Activated CD4-positive, alpha-beta T cell treated with anti-CD3 and anti-CD28 coated beads, Interleukin-2, amount 10 ng/mL, durations not matched to agents 7 days and 5 days (primary cell): ENCODE measurements around the gene NDUFB10. TPM values are rescaled to one million over a fixed set of nuclear protein-coding genes. Genes with fewer than 3 reads are reported as not detected.
A peak's percentile ranks its signal among the peaks of the same experiment; 100 is the strongest.
"Not testable (repeated sequence)": the region's sequence is repeated elsewhere in the genome, so short reads cannot be mapped to it uniquely, and the experiment has no call there.

Source experiments
- CTCF ChIA-PET: fragments of 350-600 bp; sonication (Branson Sonifier 250); formaldehyde crosslinking; loops from one replicate; lab custom pipeline; 2021; ENCODE audit warnings: antibody characterized with exemption; lab: Charles Lee
- POLR2A ChIA-PET: fragments of 350-600 bp; sonication (Branson Sonifier 250); formaldehyde crosslinking; loops from one replicate; lab custom pipeline; 2021; ENCODE audit warnings: antibody characterized with exemption; lab: Charles Lee
- DNase-seq: peaks from one replicate; pipeline ENCODE4 v3.0.0-alpha.2; 2020
- H3K27ac Mint-ChIP-seq: one replicate; pipeline ENCODE4 v1.8.0; 2021; ENCODE audit warnings: mild to moderate bottlenecking, moderate library complexity, mixed read lengths
- H3K27me3 Mint-ChIP-seq: one replicate; pipeline ENCODE4 v1.8.0; 2021; ENCODE audit warnings: mixed read lengths
- H3K36me3 Mint-ChIP-seq: one replicate; pipeline ENCODE4 v1.8.0; 2021; ENCODE audit warnings: low read depth, mixed read lengths
- H3K4me1 Mint-ChIP-seq: one replicate; pipeline ENCODE4 v1.8.0; 2021; ENCODE audit warnings: mixed read lengths
- H3K4me3 Mint-ChIP-seq: one replicate; pipeline ENCODE4 v1.8.0; 2021; ENCODE audit warnings: mild to moderate bottlenecking, moderate library complexity, mixed read lengths
- H3K9me3 Mint-ChIP-seq: one replicate; pipeline ENCODE4 v1.8.0; 2021; ENCODE audit warnings: mixed read lengths
- total RNA-seq, 2 experiments: library from RNA; stranded (reverse); gene quantifications; one replicate each; pipeline ENCODE4 v1.2.3, GENCODE V29; 2021

NDUFB10 gene
- total RNA-seq, 2 experiments from 2014 or later: 103 to 125 TPM

DNA sequence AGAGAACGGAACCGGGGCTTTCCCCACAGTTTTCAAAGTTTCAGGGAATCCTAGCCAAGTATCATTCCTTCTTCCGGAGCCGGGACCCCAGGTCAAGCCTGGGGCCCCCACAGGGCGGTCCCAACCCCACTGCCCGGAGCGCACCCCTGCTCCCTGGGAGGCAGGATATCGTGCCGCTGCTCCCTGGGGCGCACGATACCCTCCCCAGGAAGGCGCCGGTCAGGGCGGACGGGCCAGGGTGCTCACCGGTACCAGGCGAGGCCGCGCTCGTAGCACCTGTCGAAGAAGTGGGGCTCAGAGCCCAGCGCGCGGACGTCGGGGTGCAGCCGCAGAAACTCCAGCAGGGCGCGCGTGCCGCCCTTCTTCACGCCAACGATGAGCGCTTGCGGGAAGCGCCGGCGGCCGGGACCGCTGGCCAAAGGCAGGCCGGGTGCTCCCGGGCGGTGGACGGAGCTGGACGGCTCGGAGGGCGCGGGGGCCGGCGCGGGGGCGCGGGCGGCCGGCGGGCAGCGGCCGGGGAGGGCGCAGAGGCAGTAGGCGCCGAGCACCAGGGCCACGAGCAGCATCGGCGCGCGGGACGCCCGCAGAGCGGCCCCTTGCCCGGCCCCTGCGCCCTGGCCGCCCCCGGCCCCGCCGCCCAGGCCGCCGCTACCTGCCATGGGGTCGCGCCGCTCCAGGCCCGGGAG, 41.5 kb upstream of the NDUFB10 start:
- Mint-ChIP-seq H3K9me3 (no peaks in the 10 kb centered on the region), H3K27me3 (peaks cover 56% of the 10 kb centered on the region), H3K4me3 (no peak overlapping the region), H3K4me1 (no peaks in the 10 kb centered on the region), H3K27ac (no peak overlapping the region), H3K36me3 (no peaks in the 10 kb centered on the region)
- ChIA-PET CTCF (interaction anchor here (1.0 kb wide), 1 partner anchor 14 kb away, joined by 3 read pairs; no protein-coding TSS in a partner anchor), POLR2A (no interaction called here)
- DNase-seq: no peak

DNA sequence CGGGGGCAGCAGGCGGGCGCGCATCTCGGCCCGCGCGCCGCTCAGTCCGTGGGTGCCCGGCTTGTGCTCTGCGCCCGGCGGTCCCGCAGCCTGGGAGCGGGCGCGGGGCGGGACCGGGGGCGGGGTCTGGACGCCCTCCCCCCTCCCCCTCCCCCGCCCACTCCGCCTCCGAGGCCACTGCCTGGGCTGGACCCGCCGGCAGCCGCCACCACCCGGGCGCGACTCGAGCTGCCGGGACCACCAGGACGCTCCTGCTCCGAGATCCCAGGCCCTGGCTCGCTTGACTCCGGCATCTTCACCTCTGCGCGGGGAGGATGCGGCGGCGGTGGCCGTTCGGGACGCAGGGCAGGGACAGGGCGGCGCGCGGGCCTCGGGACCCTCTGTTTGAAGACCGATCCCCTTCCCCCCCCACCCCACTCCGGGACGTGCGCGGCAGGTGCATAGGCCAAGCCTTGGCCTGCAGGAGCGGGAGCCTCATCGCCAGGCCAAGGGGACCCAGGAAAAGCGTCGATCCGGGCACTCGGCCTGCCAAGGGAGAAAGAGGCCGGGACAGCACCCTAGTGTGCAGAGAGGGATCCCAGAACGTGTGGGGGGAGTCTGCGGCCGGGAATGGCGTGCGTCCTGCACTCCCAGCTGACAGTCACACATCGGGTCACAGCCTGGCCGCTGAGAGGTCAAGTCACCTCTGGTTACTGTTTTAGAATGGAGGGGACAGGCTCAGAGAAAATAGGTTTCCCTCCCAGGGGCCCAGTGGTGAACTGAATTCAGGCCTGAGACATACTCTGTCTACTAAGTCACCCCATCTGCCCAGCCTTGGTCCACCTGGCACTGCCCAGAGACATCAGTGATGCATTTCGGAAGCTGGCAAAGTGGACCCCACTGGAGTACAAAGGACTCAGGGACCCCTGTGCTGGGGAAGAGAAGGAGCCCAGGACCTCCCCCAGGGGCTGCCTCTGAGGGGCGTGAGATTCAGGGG, 40.7 kb upstream of the NDUFB10 start, which contains the start of gene HS3ST6:
Gene HS3ST6, minus strand, starts transcription at position 65 of the 976 bp plus-strand sequence. CDS start 92 bp downstream, outside the sequence.
- H3K36me3 Mint-ChIP-seq: no peaks in the 10 kb centered on the region
- no peak within 1 kb of the TSS for H3K27ac Mint-ChIP-seq
- no peaks in the 10 kb centered on the region for H3K4me1 Mint-ChIP-seq
- H3K9me3 Mint-ChIP-seq: no peaks in the 10 kb centered on the region
- no peak for DNase-seq
- no peak within 1 kb of the TSS for H3K4me3 Mint-ChIP-seq
- CTCF ChIA-PET: no interaction called here
- H3K27me3 Mint-ChIP-seq: peaks cover 64% of the 10 kb centered on the region
- POLR2A ChIA-PET: no interaction called here

DNA sequence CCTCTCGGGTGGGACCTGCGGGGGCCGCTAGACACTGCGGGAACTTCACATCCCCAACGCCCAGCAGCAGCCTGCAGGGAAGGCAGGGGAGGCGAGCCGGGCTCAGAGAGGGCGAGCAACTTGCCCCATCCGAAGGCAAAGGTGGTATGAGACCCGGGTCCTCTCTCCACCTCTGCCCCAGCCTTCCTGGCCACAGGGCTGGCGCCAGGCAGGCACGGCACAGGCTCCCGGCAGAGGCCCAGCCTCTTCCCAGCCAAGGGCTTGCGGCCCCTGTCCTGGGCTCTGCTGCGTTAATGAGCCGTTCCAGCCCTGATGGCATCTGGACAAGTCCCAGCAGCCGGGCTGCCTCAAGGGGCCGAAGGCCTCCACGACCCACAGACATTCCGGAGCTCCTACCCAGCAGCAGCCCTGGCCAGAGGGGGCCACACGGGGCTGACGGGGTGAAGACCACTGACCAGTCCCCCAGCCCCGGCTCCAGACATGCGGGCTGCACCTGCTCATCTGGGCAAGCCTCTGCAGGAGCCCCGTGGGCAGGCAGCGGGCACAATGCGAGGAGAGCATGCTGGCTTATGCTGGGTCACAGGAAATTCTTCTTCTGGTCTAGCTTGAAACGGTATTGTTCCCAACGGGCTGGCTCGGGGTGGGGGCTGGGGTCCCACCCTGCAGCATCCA, 39.9 kb upstream of the NDUFB10 start:
- Mint-ChIP-seq H3K9me3 (no peaks in the 10 kb centered on the region), H3K36me3 (no peaks in the 10 kb centered on the region), H3K4me3 (no peak overlapping the region), H3K27ac (no peak overlapping the region), H3K27me3 (peaks cover 72% of the 10 kb centered on the region), H3K4me1 (no peaks in the 10 kb centered on the region)
- DNase-seq: no peak
- ChIA-PET CTCF (interaction anchor here (1.5 kb wide), 1 partner anchor 10 kb away, joined by 5 read pairs; no protein-coding TSS in a partner anchor), POLR2A (no interaction called here)

DNA sequence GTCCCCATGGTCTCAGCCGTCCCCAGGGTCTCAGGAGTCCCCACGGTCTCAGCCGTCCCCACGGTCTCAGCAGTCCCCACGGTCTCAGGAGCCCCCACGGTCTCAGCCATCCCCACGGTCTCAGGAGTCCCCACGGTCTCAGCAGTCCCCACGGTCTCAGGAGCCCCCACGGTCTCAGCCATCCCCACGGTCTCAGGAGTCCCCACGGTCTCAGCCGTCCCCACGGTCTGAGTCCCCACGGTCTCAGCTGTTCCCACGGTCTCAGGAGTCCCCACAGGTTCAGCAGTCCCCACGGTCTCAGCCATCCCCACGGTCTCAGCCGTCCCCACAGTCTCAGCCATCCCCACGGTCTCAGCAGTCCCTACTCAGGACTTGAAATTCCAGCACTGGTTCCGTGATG, 39.2 kb upstream of the NDUFB10 start:
- CTCF ChIA-PET: interaction anchor here (1.5 kb wide), 1 partner anchor 9 kb away, joined by 5 read pairs; no protein-coding TSS in a partner anchor
- H3K27ac Mint-ChIP-seq, DNase-seq, H3K36me3 Mint-ChIP-seq, H3K4me3 Mint-ChIP-seq, POLR2A ChIA-PET, H3K9me3 Mint-ChIP-seq, H3K4me1 Mint-ChIP-seq: not testable (repeated sequence)
- peaks cover 72% of the 10 kb centered on the region for H3K27me3 Mint-ChIP-seq

DNA sequence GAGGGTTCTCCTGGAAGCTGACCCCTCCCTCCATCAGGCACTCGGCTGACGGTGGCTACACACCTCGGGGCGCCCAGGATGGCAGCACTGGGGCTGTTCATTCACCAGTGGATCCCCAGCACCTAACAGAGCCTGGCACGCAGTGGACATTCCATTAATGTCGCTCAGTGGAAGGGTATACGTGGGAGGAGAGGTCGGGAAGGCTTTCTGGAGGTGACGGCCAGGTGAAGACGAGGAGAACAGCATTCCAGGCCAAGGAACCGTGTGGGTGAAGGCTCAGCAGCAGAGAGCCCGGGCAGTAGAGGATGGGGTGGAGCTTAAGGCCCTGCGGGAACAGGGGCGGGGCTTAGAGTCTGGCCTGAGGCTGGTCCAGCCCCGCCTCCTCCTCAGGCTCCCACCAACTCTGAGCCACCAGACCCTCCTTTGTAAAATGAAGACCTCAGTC, 38.6 kb upstream of the NDUFB10 start:
- H3K27me3 Mint-ChIP-seq: peaks cover 66% of the 10 kb centered on the region
- ChIA-PET CTCF (interaction anchor here (0.6 to 1.5 kb wide), 2 partner anchors 9 to 47 kb away, joined by 5 read pairs; no protein-coding TSS in a partner anchor), POLR2A (no interaction called here)
- no peaks in the 10 kb centered on the region for H3K4me1 Mint-ChIP-seq
- H3K9me3 Mint-ChIP-seq: no peaks in the 10 kb centered on the region
- H3K4me3 Mint-ChIP-seq: no peak overlapping the region
- no peaks in the 10 kb centered on the region for H3K36me3 Mint-ChIP-seq
- no peak for DNase-seq
- H3K27ac Mint-ChIP-seq: no peak overlapping the region

DNA sequence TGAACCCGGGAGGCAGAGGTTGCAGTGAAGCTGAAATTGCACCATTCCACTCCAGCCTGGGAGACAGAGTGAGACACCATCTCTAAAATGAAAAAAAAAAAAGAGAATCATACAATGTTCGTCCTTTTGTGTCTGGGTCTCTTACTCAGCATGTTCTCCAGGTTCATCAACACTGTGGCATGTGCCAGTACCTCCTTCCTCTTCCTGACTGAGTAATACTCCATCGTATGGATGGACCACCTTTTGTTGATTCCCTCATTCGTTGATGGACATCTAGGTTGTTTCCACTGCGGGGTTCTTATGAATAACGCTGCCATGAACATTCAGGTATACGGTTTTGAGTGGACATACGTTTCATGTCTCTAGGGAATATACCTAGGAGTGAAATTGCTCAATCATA, 37.0 kb upstream of the NDUFB10 start:
- no peak overlapping the region for H3K4me3 Mint-ChIP-seq
- no peak for DNase-seq
- CTCF ChIA-PET: interaction anchor here (1.5 kb wide), 1 partner anchor 14 kb away, joined by 4 read pairs; no protein-coding TSS in a partner anchor
- no peaks in the 10 kb centered on the region for H3K9me3 Mint-ChIP-seq
- no peaks in the 10 kb centered on the region for H3K36me3 Mint-ChIP-seq
- H3K27me3 Mint-ChIP-seq: peaks cover 50% of the 10 kb centered on the region
- POLR2A ChIA-PET: no interaction called here
- no peak overlapping the region for H3K27ac Mint-ChIP-seq
- H3K4me1 Mint-ChIP-seq: no peaks in the 10 kb centered on the region

DNA sequence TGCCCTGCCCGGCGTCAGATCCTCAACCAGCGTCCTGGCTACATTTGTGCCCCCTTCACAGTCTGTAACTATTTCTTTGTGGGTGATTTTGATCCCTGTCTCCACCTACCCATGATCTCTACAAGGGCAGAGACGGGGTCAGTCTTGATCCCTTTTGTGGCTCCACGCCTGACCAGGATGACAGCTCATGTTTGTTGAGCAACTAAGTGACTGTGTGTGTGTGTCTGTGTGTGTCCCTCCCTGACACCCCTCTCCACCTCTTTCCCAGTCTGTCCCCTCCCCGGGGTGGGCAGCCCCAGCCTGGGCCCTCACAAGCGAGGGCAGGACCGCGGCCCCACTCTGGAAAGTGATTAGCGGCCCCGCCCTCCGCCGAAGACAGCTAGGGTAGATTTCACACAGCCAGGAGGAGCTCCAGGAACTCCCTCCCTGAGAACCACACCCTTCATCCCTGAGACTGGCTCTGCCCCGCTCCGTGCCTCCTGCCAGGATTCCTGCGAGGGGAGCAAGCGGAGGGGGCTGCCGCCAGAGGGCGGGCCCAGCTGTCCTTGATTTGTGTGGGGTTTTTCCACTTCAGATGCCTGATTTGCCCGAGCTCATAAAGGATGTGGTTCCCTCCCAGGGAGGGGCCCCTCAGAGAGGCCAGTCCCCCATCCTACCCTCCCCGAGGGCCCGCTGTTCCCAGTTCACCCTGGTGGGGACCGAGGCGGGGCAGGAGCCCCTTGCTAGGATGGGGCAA, 35.9 kb upstream of the NDUFB10 start:
- H3K36me3 Mint-ChIP-seq: no peaks in the 10 kb centered on the region
- peaks cover 49% of the 10 kb centered on the region for H3K27me3 Mint-ChIP-seq
- ChIA-PET POLR2A (no interaction called here), CTCF (interaction anchor here (0.6 to 1.7 kb wide), 6 partner anchors 14 to 1357 kb away, joined by 3 to 4 read pairs (median 4); partner anchors contain the start of gene NHLRC4)
- H3K9me3 Mint-ChIP-seq: no peaks in the 10 kb centered on the region
- H3K4me3 Mint-ChIP-seq: no peak overlapping the region
- peaks cover 2% of the 10 kb centered on the region for H3K4me1 Mint-ChIP-seq
- H3K27ac Mint-ChIP-seq: no peak overlapping the region
- no peak for DNase-seq

DNA sequence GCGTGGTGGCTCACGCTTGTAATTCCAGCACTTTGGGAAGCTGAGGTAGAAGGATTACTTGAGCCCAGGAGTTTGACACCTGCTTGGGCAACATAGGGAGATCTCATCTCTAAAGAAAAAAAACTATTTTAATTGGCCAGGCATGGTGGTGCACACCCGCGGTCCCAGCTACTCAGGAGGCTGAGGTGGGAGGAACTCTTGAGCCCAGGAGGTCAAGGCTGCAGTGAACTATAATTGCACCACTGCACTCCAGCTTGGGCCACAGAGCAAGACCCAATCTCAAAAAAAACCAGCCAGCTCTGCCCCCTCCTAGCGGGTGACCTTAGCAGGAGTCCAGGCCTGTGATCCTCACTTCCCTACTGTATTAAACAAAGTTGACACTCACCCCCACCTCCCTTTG, 35.2 kb upstream of the NDUFB10 start:
- Mint-ChIP-seq H3K9me3 (no peaks in the 10 kb centered on the region), H3K27ac (no peak overlapping the region), H3K36me3 (no peaks in the 10 kb centered on the region), H3K4me1 (peaks cover 3% of the 10 kb centered on the region), H3K27me3 (peaks cover 44% of the 10 kb centered on the region), H3K4me3 (no peak overlapping the region)
- CTCF ChIA-PET: interaction anchor here (0.6 to 1.7 kb wide), 2 partner anchors 29 to 1357 kb away, joined by 4 read pairs; partner anchors contain the start of gene NHLRC4
- no peak for DNase-seq
- POLR2A ChIA-PET: no interaction called here

DNA sequence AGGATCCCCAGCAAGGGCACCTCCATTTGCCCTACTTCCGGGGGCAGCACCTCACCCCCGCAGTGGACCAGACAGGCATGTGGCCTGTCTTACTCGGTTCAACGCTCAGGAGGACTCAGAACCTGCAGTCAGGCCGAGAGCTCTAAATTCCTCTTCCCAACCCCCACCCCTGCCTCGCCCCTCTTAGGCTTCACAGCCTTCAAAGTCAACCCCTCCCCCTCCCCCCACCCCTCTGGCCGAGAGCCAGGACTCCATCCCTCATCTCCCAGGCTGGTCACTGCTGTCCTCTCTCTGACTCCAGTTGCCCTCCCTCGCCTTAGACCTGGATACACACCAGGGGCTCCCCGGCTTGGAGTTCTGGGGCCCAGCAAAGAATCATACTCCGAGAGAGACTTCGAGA, 33.1 kb upstream of the NDUFB10 start:
- POLR2A ChIA-PET: no interaction called here
- Mint-ChIP-seq H3K27me3 (peaks cover 30% of the 10 kb centered on the region), H3K9me3 (no peaks in the 10 kb centered on the region), H3K36me3 (no peaks in the 10 kb centered on the region), H3K27ac (no peak overlapping the region), H3K4me3 (no peak overlapping the region), H3K4me1 (peaks cover 4% of the 10 kb centered on the region)
- no peak for DNase-seq
- CTCF ChIA-PET: no interaction called here

DNA sequence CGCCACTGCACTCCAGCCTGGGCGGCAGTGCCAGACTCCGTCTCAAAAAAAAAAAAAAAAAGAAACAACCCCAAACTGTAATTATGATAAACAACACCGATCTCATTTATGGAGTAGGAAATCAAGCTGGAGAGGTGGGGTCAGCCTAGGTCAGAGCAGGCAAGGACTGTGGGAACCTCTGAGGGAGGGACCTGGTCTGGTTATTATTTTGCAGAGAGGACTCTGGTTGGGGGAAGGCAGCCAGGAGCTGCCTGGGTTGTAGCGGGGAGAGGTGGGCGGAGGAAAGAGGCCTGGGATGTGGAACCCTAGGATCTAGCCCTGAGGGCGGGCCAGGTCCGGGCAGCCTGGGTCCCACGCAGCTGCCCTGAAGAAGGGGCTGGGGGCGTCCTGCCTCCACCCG, 30.2 kb upstream of the NDUFB10 start:
- no peaks in the 10 kb centered on the region for H3K9me3 Mint-ChIP-seq
- peaks cover 7% of the 10 kb centered on the region for H3K27me3 Mint-ChIP-seq
- POLR2A ChIA-PET: no interaction called here
- CTCF ChIA-PET: interaction anchor here (0.6 to 2.2 kb wide), 10 partner anchors 9 to 369 kb away, joined by 3 to 7 read pairs (median 3); partner anchors contain the start of gene TRAF7
- peak overlapping the region; percentile 61 for H3K4me3 Mint-ChIP-seq
- no peak for DNase-seq
- H3K36me3 Mint-ChIP-seq: no peaks in the 10 kb centered on the region
- H3K4me1 Mint-ChIP-seq: peaks cover 4% of the 10 kb centered on the region
- H3K27ac Mint-ChIP-seq: peak overlapping the region; percentile 33

DNA sequence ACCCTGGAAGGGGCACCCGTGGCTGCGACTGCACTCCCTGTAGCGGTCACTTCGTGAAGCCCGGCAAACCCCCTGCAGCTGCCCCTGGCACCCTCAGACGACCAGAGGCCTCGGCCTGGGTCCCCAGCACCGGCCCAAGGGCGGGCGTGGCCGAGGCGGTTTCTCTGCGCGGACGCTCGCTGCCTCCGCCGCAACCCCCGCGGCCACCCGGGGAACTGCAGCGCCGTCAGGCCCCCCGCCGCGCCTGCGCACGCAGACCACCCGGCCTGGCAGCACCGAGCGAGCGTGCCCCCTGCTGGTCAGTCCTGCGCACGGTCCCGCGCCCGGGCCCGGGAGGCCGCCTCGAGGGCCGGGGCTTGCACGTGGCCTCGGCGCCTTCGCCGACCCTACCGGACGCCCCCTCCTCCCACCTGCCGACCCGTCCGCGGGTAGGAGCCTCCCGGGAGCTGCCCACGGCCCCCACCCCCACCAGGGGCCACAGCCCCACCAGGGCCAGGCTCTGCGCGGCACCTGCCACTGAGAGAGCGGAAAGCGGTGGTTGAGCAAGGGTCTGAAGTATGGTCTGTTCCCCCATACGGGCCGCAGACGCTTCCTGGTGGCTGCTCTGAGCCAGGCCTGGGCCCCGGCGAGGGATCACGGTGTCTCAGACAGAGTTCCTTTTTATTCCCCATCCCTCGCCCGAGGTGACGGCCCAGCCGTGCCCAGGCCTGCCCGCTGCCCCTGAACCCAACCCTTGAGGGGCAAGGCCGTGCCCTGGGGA, 29.6 kb upstream of the NDUFB10 start:
- H3K9me3 Mint-ChIP-seq: no peaks in the 10 kb centered on the region
- peaks cover 4% of the 10 kb centered on the region for H3K4me1 Mint-ChIP-seq
- peaks cover 1% of the 10 kb centered on the region for H3K27me3 Mint-ChIP-seq
- ChIA-PET POLR2A (no interaction called here), CTCF (interaction anchor here (0.6 to 2.2 kb wide), 9 partner anchors 9 to 368 kb away, joined by 3 to 7 read pairs (median 3); partner anchors contain the start of gene TRAF7)
- H3K36me3 Mint-ChIP-seq: no peaks in the 10 kb centered on the region
- H3K27ac Mint-ChIP-seq: no peak overlapping the region
- peak overlapping the region; percentile 47 for H3K4me3 Mint-ChIP-seq
- DNase-seq: peak; percentile 89
